NCI-H187 (cell line): ENCODE measurements around the gene KRT8.

Experiments used
- DNase-seq, 2 experiments: peaks; one replicate each; lab custom pipeline; 2025; lab: John Stamatoyannopoulos, UW

Gene KRT8

DNA sequence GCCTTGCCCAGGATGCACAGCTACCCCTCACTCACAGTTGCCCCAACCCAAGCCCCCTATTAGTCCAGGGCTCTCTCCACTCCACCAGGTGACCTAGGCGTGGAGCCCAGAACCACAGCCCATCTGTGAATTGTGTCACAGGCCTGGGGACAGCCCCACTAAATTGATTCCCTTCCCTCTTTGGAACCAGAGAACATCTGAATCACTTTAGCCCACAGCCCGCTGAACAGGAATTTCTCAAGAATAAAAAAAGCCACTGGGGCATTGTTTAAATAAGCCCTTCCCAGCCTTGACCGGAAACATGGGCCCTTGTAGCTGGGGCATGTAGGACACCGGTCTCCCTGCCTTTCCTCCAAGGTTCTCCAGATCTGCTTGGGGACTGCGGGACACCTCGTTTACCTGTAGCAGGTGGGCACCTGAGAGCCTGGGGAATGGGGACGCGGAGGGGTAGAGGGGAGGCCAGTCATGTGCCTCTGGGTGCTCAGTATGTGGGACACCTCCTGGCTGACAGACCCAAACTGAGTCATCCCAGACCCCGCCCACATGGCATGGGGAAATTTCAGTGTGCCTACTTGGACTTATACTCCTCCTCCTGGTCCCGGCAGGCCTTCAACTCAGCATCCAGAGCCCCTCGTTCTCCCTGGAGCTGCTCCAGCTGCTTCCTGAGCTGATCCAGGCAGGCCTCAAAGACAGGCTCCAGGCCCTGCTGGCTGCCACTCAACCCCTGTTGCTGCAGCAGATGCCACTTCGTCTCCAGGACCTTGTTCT lies 57.4 kb downstream of the KRT8 start:
- no peak for DNase-seq
